A673 (cell line): ENCODE results near the gene TLR1.
"Not testable (repeated sequence)": the region's sequence is repeated elsewhere in the genome, so short reads cannot be mapped to it uniquely, and the experiment has no call there.

Experiments used
- CTCF ChIP-seq: fragments of 300-800, 200-600 bp; sonication (generic); conservative IDR thresholded peaks from 2 replicates; pipeline ENCODE4 v1.5.1; 2017; ENCODE audit warnings: low read depth, mild to moderate bottlenecking, antibody characterized with exemption, low read length, moderate library complexity, mixed read lengths
- EZH2 ChIP-seq: fragments of 200-600 bp; sonication (generic); IDR thresholded peaks from 2 replicates; pipeline ENCODE4 v1.6.1; 2017; ENCODE audit warnings: borderline replicate concordance, low read depth, mild to moderate bottlenecking, mixed read lengths, antibody characterized with exemption, low read length; ENCODE audit not compliant: poor library complexity, severe bottlenecking

- not testable (repeated sequence) for TF ChIP-seq CTCF, EZH2
Observed at GRCh38 chr4:38777925-38778324, 26.7 kb downstream of the TLR1 start.
